ENCODE data around the gene NOXRED1. TPM values are rescaled to one million over a fixed set of nuclear protein-coding genes. Genes with fewer than 3 reads are reported as not detected.

Gene NOXRED1
- total RNA-seq, 2 experiments from 2014 or later: 0.46 to 0.66 TPM

GRCh38 chr14:77375164-77375950 is 48.0 kb downstream of the NOXRED1 start:
- no peak for DNase-seq
- CTCF ChIA-PET: interaction anchor here (0.6 kb wide), 1 partner anchor 46 kb away, joined by 3 read pairs; no protein-coding TSS in a partner anchor
- POLR2A ChIA-PET: interaction anchor here (0.7 kb wide), 1 partner anchor 264 kb away, joined by 3 read pairs; no protein-coding TSS in a partner anchor
- H3K4me1 Mint-ChIP-seq: peaks cover 45% of the 10 kb centered on the region
- intact Hi-C loops (cut with DNase I, micrococcal nuclease): loop anchor here (5.0 to 10.0 kb wide), 2 partner anchors 73 to 351 kb away; partner anchors contain the start of gene IRF2BPL (in 1 of the 2)
- no peak for ATAC-seq
- H3K27ac Mint-ChIP-seq: peak overlapping the region; percentile 60
- peaks cover 4% of the 10 kb centered on the region for H3K9me3 Mint-ChIP-seq (ENCODE audit: low read depth)
- H3K36me3 Mint-ChIP-seq (ENCODE audit: low read depth): peaks cover 27% of the 10 kb centered on the region
- no peaks in the 10 kb centered on the region for H3K27me3 Mint-ChIP-seq
- no peak overlapping the region for H3K4me3 Mint-ChIP-seq

DNA sequence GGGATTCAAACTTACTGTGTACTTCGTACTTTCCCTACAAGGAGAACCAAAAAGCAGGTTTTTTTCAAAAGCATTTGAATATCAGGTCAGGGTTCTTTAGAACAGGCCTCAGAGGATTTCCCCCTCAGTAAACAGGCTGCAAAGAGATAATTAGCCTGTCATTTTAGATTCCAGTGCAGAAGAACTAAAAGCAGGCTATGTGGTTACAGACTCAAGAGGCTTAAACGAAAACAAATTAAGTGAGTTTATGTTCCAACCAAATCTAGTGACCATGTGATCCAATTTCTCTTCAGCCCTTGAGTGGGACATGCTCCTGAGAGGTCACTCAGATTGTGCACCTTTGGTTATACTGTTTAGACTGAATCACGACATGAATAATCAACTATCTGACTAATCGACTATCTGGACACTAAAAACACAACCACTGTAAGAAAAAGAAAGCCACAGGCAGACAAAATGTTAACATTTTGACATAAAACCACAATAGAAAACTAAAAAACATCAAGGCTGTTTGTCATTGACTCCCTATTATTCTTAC is 51.0 kb downstream of the NOXRED1 start:
- H3K9me3 Mint-ChIP-seq (ENCODE audit: low read depth): peaks cover 4% of the 10 kb centered on the region
- CTCF ChIA-PET: interaction anchor here (1.0 kb wide), 1 partner anchor 56 kb away, joined by 3 read pairs; no protein-coding TSS in a partner anchor
- POLR2A ChIA-PET: no interaction called here
- no peak overlapping the region for H3K4me3 Mint-ChIP-seq
- H3K4me1 Mint-ChIP-seq: peaks cover 54% of the 10 kb centered on the region
- H3K27me3 Mint-ChIP-seq: no peaks in the 10 kb centered on the region
- H3K27ac Mint-ChIP-seq: peak overlapping the region; percentile 64
- ATAC-seq: peak; percentile 23
- no peak for DNase-seq
- peaks cover 27% of the 10 kb centered on the region for H3K36me3 Mint-ChIP-seq (ENCODE audit: low read depth)
- intact Hi-C loops (cut with DNase I, micrococcal nuclease): loop anchor here in 1 of 2 experiments (1.0 to 10.0 kb wide), 2 partner anchors 69 to 348 kb away; partner anchors contain the start of gene IRF2BPL

GRCh38 chr14:77369285-77369684 is 54.0 kb downstream of the NOXRED1 start:
- CTCF ChIA-PET: interaction anchor here (0.8 to 1.5 kb wide), 2 partner anchors 12 to 53 kb away, joined by 4 read pairs; no protein-coding TSS in a partner anchor
- Mint-ChIP-seq H3K27ac (no peak overlapping the region), H3K4me1 (peaks cover 36% of the 10 kb centered on the region), H3K27me3 (no peaks in the 10 kb centered on the region), H3K36me3 (ENCODE audit: low read depth) (peaks cover 17% of the 10 kb centered on the region), H3K9me3 (ENCODE audit: low read depth) (peaks cover 4% of the 10 kb centered on the region), H3K4me3 (no peak overlapping the region)
- POLR2A ChIA-PET: interaction anchor here (0.6 kb wide), 1 partner anchor 16 kb away, joined by 5 read pairs; no protein-coding TSS in a partner anchor
- DNase-seq (no peak), ATAC-seq (no peak)
- intact Hi-C loops (cut with DNase I, micrococcal nuclease): no loop called here

DNA sequence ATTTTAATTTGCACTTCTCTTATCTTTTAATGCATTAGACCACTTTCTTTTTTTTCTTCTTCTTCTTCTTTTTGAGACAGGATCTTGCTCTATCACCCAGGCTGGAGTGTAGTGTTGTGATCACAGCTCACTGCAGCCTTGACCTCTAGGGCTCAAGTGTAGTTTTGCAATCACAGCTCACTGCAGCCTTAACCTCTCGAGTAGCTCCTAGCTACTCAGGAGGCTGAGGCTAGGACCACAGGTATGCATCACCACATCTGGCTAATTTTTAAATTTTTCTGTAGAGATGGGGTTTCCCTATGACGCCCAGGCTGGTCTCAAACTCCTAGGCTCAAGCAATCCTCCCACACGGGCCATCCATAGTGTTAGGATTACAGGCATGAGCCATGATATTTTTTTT is 59.2 kb downstream of the NOXRED1 start:
- Mint-ChIP-seq H3K27me3 (no peaks in the 10 kb centered on the region), H3K4me3 (no peak overlapping the region), H3K27ac (no peak overlapping the region), H3K4me1 (peaks cover 8% of the 10 kb centered on the region), H3K9me3 (ENCODE audit: low read depth) (no peaks in the 10 kb centered on the region), H3K36me3 (ENCODE audit: low read depth) (peaks cover 3% of the 10 kb centered on the region)
- intact Hi-C loops (cut with DNase I, micrococcal nuclease): no loop called here
- ChIA-PET CTCF (interaction anchor here (0.6 kb wide), 1 partner anchor 159 kb away, joined by 3 read pairs; no protein-coding TSS in a partner anchor), POLR2A (no interaction called here)
- no peak for DNase-seq
- no peak for ATAC-seq

DNA sequence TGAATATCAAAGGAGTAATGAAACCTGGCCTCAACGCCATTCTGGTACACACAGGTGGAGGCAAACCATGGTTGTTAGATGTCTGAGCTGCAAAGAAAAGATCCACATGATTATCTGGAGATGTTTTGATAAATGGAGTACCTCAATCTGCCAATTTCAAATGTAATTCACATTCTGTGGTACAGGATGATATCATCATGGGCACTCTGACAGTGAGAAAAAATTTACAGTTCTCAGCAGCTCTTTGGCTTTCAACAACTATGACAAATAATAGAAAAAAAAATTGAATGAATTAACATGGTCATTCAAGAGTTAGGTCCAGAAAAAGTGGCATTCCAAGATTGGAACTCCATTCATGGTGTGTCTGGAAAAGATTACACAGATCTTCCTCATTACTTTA is 63.7 kb downstream of the NOXRED1 start:
- ChIA-PET CTCF (no interaction called here), POLR2A (no interaction called here)
- peaks cover 12% of the 10 kb centered on the region for H3K4me1 Mint-ChIP-seq
- peaks cover 1% of the 10 kb centered on the region for H3K36me3 Mint-ChIP-seq (ENCODE audit: low read depth)
- intact Hi-C loops (cut with DNase I, micrococcal nuclease): no loop called here
- DNase-seq (no peak), ATAC-seq (no peak)
- no peak overlapping the region for H3K27ac Mint-ChIP-seq
- H3K4me3 Mint-ChIP-seq: no peak overlapping the region
- H3K9me3 Mint-ChIP-seq (ENCODE audit: low read depth): no peaks in the 10 kb centered on the region
- no peaks in the 10 kb centered on the region for H3K27me3 Mint-ChIP-seq

- ATAC-seq (no peak), DNase-seq (no peak)
- Mint-ChIP-seq H3K9me3 (ENCODE audit: low read depth) (no peaks in the 10 kb centered on the region), H3K4me1 (peaks cover 7% of the 10 kb centered on the region), H3K27me3 (no peaks in the 10 kb centered on the region), H3K27ac (no peak overlapping the region), H3K4me3 (no peak overlapping the region), H3K36me3 (ENCODE audit: low read depth) (peaks cover 1% of the 10 kb centered on the region)
- ChIA-PET CTCF (interaction anchor here (0.6 to 1.6 kb wide), 5 partner anchors 12 to 1160 kb away, joined by 3 to 4 read pairs (median 3); no protein-coding TSS in a partner anchor), POLR2A (no interaction called here)
- intact Hi-C loops (cut with DNase I, micrococcal nuclease): no loop called here
These were observed 66.4 kb downstream of the NOXRED1 start for GRCh38 chr14:77356899-77357298.

DNA sequence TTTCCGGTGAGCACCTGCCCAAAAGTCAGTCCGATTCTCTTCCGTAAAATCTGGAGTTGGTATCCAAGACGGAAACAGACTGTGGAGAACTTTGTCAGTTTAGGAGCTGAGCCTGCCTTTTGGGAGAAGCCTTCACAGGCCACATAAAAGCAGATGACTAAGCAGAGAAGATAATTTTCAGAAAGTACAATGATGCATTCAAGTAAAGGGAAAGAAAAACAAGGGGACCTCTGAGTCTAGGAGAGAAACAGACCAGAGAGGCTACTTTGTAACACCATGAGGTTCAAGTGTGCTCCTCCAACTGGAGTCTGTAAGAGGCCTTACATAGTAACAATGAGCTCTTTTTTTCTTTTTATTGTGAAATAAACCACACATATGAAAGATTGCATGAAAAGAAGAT is 67.5 kb downstream of the NOXRED1 start:
- no peaks in the 10 kb centered on the region for H3K9me3 Mint-ChIP-seq (ENCODE audit: low read depth)
- H3K4me1 Mint-ChIP-seq: peaks cover 5% of the 10 kb centered on the region
- intact Hi-C loops (cut with DNase I, micrococcal nuclease): no loop called here
- ATAC-seq (no peak), DNase-seq (no peak)
- H3K4me3 Mint-ChIP-seq: no peak overlapping the region
- ChIA-PET POLR2A (no interaction called here), CTCF (interaction anchor here (0.7 kb wide), 1 partner anchor 40 kb away, joined by 4 read pairs; no protein-coding TSS in a partner anchor)
- peaks cover 1% of the 10 kb centered on the region for H3K36me3 Mint-ChIP-seq (ENCODE audit: low read depth)
- H3K27me3 Mint-ChIP-seq: no peaks in the 10 kb centered on the region
- no peak overlapping the region for H3K27ac Mint-ChIP-seq

GRCh38 chr14:77353469-77354141 is 69.7 kb downstream of the NOXRED1 start:
- no peak for ATAC-seq
- intact Hi-C loops (cut with DNase I, micrococcal nuclease): no loop called here
- Mint-ChIP-seq H3K27ac (no peak overlapping the region), H3K27me3 (no peaks in the 10 kb centered on the region), H3K9me3 (ENCODE audit: low read depth) (no peaks in the 10 kb centered on the region), H3K4me1 (peaks cover 5% of the 10 kb centered on the region), H3K36me3 (ENCODE audit: low read depth) (peaks cover 10% of the 10 kb centered on the region), H3K4me3 (no peak overlapping the region)
- ChIA-PET CTCF (interaction anchor here (1.0 to 1.2 kb wide), 2 partner anchors 23 to 212 kb away, joined by 3 read pairs; partner anchors contain the start of genes SAMD15, TMED8 and ZDHHC22), POLR2A (no interaction called here)
- no peak for DNase-seq

- H3K36me3 Mint-ChIP-seq (ENCODE audit: low read depth): peaks cover 15% of the 10 kb centered on the region
- DNase-seq: no peak
- intact Hi-C loops (cut with DNase I, micrococcal nuclease): no loop called here
- no peaks in the 10 kb centered on the region for H3K9me3 Mint-ChIP-seq (ENCODE audit: low read depth)
- H3K27me3 Mint-ChIP-seq: no peaks in the 10 kb centered on the region
- CTCF ChIA-PET: interaction anchor here (0.6 kb wide), 1 partner anchor 307 kb away, joined by 3 read pairs; no protein-coding TSS in a partner anchor
- no peak overlapping the region for H3K4me3 Mint-ChIP-seq
- no peak overlapping the region for H3K27ac Mint-ChIP-seq
- POLR2A ChIA-PET: no interaction called here
- ATAC-seq: no peak
- no peaks in the 10 kb centered on the region for H3K4me1 Mint-ChIP-seq
These were observed 75.6 kb downstream of the NOXRED1 start for GRCh38 chr14:77347751-77348150.

DNA sequence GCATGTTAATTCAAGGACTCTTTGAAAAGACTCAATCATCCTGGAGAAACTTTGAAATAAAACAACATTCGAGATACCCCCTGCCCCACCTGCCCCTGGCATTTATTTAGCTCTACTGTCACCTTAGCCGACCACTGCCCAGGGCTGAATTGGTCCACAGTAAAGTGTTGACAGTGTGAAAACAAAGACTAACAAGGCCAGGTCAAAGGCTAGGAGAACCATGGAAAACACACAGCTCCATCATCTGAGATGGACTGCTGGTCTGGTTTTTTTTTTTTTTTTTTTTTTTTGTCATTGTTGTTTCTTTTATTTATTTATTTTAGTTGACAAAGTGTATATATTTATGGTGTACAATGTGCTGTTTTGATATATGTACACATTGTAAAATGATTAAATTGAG is 76.8 kb downstream of the NOXRED1 start:
- no peaks in the 10 kb centered on the region for H3K27me3 Mint-ChIP-seq
- no peak overlapping the region for H3K4me3 Mint-ChIP-seq
- POLR2A ChIA-PET: no interaction called here
- CTCF ChIA-PET: no interaction called here
- no peak overlapping the region for H3K27ac Mint-ChIP-seq
- H3K4me1 Mint-ChIP-seq: no peaks in the 10 kb centered on the region
- H3K36me3 Mint-ChIP-seq (ENCODE audit: low read depth): peaks cover 25% of the 10 kb centered on the region
- no peaks in the 10 kb centered on the region for H3K9me3 Mint-ChIP-seq (ENCODE audit: low read depth)
- ATAC-seq (no peak), DNase-seq (no peak)
- intact Hi-C loops (cut with DNase I, micrococcal nuclease): no loop called here

GRCh38 chr14:77344377-77344996 is 78.8 kb downstream of the NOXRED1 start:
- Mint-ChIP-seq H3K27me3 (no peaks in the 10 kb centered on the region), H3K36me3 (ENCODE audit: low read depth) (peaks cover 27% of the 10 kb centered on the region), H3K9me3 (ENCODE audit: low read depth) (no peaks in the 10 kb centered on the region), H3K4me1 (no peaks in the 10 kb centered on the region), H3K4me3 (no peak overlapping the region), H3K27ac (no peak overlapping the region)
- ChIA-PET POLR2A (no interaction called here), CTCF (interaction anchor here (1.1 kb wide), 1 partner anchor 218 kb away, joined by 5 read pairs; no protein-coding TSS in a partner anchor)
- intact Hi-C loops (cut with DNase I, micrococcal nuclease): no loop called here
- DNase-seq (no peak), ATAC-seq (no peak)
